Sigmoid colon (tissue), 4 donors: ENCODE results near the gene CSTF1.

Experiments
- EP300 ChIP-seq, 4 donors: sonication (generic); formaldehyde crosslinking; IDR thresholded peaks; one replicate each; pipeline ENCODE4 v1.6.1; 2017; ENCODE audit warnings: antibody characterized with exemption in 4 of 4
- POLR2A ChIP-seq, 2 donors: fragments of 450-650 bp; IDR thresholded peaks; one replicate each; pipeline ENCODE4 v1.6.1; 2016; ENCODE audit warnings: antibody characterized with exemption in 2 of 2, mild to moderate bottlenecking in 2 of 2, moderate library complexity in 2 of 2
- POLR2AphosphoS5 ChIP-seq, 4 donors: sonication (generic); formaldehyde crosslinking; IDR thresholded peaks; one replicate each; pipeline ENCODE4 v1.6.1; 2017; ENCODE audit warnings: antibody characterized with exemption in 4 of 4
- TF ChIP-seq, protein P1 (sequence below), 4 experiments: fragments of 450-650 bp in 3 of 4; fragments of 200-600 bp in 1 of 4; IDR thresholded peaks; one replicate each; pipeline ENCODE4 v1.5.1; 2016 to 2019; ENCODE audit warnings: antibody characterized with exemption in 4 of 4, mild to moderate bottlenecking in 3 of 4, moderate library complexity in 2 of 4

- TF ChIP-seq, protein P1, sequence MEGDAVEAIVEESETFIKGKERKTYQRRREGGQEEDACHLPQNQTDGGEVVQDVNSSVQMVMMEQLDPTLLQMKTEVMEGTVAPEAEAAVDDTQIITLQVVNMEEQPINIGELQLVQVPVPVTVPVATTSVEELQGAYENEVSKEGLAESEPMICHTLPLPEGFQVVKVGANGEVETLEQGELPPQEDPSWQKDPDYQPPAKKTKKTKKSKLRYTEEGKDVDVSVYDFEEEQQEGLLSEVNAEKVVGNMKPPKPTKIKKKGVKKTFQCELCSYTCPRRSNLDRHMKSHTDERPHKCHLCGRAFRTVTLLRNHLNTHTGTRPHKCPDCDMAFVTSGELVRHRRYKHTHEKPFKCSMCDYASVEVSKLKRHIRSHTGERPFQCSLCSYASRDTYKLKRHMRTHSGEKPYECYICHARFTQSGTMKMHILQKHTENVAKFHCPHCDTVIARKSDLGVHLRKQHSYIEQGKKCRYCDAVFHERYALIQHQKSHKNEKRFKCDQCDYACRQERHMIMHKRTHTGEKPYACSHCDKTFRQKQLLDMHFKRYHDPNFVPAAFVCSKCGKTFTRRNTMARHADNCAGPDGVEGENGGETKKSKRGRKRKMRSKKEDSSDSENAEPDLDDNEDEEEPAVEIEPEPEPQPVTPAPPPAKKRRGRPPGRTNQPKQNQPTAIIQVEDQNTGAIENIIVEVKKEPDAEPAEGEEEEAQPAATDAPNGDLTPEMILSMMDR (IDR thresholded peaks at IDR 0.05), result no peak
- TF ChIP-seq POLR2A (IDR thresholded peaks at IDR 0.05), result no peak
- TF ChIP-seq POLR2AphosphoS5 (IDR thresholded peaks at IDR 0.05), result no peak
- no peak for TF ChIP-seq EP300 (IDR thresholded peaks at IDR 0.05)
Measured at GRCh38 chr20:56381501-56381900, 10.9 kb upstream of the CSTF1 start.
